PC-3 (cell line): ENCODE results near the gene BRD4.

Experiments used
- EZH2phosphoT487 ChIP-seq: fragments of 300-600 bp; sonication (generic); IDR thresholded peaks from 2 replicates; pipeline ENCODE4 v1.6.1; 2018; ENCODE audit warnings: mild to moderate bottlenecking, antibody characterized with exemption, low read length, borderline replicate concordance
- TF ChIP-seq, protein P1 (sequence below): fragments of 300-600 bp; sonication (generic); conservative IDR thresholded peaks from 2 replicates; pipeline ENCODE4 v1.5.1; 2017; ENCODE audit warnings: antibody characterized with exemption, low read depth, mild to moderate bottlenecking, low read length

DNA sequence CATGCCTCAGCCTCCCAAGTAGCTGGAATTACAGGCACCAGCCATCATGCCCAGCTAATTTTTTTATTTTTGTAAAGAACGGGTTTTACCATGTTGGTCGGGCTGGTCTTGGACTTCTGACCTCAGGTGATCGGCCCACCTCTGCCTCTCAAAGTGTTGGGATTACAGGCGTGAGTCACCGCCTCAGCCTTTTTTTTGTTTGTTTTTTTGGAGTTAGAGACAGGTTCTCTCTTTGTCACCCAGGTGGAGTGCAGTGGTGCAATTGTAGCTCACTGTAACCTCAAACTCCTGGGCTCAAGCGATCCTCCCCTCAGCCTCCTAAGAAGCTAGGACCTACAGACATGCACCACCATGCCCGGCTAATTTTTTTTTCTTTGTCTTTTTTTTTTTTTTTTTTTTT is 116.0 kb downstream of the BRD4 start:
- TF ChIP-seq, protein P1, sequence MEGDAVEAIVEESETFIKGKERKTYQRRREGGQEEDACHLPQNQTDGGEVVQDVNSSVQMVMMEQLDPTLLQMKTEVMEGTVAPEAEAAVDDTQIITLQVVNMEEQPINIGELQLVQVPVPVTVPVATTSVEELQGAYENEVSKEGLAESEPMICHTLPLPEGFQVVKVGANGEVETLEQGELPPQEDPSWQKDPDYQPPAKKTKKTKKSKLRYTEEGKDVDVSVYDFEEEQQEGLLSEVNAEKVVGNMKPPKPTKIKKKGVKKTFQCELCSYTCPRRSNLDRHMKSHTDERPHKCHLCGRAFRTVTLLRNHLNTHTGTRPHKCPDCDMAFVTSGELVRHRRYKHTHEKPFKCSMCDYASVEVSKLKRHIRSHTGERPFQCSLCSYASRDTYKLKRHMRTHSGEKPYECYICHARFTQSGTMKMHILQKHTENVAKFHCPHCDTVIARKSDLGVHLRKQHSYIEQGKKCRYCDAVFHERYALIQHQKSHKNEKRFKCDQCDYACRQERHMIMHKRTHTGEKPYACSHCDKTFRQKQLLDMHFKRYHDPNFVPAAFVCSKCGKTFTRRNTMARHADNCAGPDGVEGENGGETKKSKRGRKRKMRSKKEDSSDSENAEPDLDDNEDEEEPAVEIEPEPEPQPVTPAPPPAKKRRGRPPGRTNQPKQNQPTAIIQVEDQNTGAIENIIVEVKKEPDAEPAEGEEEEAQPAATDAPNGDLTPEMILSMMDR: no peak
- TF ChIP-seq EZH2phosphoT487: no peak
